NB4 (cell line): Measurements from ENCODE around the gene ATXN1.

Source experiments
- TF ChIP-seq, protein P1 (sequence below): IDR thresholded peaks from one replicate; pipeline ENCODE4 v1.5.1; 2012; ENCODE audit warnings: low read depth, low read length
- TF ChIP-seq, protein P2 (sequence below): IDR thresholded peaks from 2 replicates; pipeline ENCODE4 v1.6.1; 2011; ENCODE audit warnings: low read depth, low read length

DNA sequence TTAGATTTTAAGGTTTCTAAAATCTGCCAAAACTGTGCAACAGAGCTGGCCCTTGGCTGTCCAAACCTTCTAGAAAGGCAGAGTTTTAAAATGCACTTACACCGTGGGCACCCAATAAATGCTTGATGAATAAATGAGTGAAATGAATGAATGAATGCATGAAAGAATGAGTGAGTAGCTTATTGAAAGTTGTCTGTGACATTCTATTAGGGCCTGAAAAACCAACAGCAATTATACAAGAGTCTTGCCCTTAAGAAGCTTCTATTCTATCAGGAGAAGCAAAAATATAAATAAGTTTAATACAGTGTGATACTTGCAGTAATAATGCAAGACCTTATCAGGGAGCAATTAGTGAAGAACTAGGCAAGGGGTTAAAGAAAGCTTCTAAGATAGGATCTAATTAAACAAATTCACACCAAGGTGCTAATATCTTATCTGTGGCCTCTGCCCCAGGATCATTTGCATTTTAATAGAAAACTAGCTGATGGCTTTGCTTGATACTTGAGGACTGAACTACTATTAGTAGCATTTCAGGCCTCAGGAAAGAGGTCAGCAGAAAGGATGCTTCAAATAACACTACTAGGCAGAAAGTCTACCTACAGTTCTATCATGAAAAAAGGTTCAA lies 292.2 kb downstream of the ATXN1 start:
- TF ChIP-seq, protein P1, sequence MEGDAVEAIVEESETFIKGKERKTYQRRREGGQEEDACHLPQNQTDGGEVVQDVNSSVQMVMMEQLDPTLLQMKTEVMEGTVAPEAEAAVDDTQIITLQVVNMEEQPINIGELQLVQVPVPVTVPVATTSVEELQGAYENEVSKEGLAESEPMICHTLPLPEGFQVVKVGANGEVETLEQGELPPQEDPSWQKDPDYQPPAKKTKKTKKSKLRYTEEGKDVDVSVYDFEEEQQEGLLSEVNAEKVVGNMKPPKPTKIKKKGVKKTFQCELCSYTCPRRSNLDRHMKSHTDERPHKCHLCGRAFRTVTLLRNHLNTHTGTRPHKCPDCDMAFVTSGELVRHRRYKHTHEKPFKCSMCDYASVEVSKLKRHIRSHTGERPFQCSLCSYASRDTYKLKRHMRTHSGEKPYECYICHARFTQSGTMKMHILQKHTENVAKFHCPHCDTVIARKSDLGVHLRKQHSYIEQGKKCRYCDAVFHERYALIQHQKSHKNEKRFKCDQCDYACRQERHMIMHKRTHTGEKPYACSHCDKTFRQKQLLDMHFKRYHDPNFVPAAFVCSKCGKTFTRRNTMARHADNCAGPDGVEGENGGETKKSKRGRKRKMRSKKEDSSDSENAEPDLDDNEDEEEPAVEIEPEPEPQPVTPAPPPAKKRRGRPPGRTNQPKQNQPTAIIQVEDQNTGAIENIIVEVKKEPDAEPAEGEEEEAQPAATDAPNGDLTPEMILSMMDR = no peak
- TF ChIP-seq, protein P2, sequence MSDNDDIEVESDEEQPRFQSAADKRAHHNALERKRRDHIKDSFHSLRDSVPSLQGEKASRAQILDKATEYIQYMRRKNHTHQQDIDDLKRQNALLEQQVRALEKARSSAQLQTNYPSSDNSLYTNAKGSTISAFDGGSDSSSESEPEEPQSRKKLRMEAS = no peak
